Psoas muscle (tissue), 8 donors: ENCODE data around the gene VWA1. TPM values are rescaled to one million over a fixed set of nuclear protein-coding genes. Genes with fewer than 3 reads are reported as not detected.
"Not testable (repeated sequence)": the region's sequence is repeated elsewhere in the genome, so short reads cannot be mapped to it uniquely, and the experiment has no call there.

Experiments used
- ATAC-seq, 4 donors: fragments of 200-7000 bp; cut with Tn5 transposase; one replicate each; pipeline ENCODE4 v1.9.1; 2020; ENCODE audit warnings: moderate library complexity in 3 of 4, mild to moderate bottlenecking in 2 of 4
- DNase-seq, 2 donors: peaks; one replicate each; pipeline ENCODE4 v3.0.0-alpha.2; 2020
- H3K27ac ChIP-seq: fragments of 200-600 bp; one replicate; pipeline ENCODE4 v1.8.0; 2022
- H3K27me3 ChIP-seq, 3 donors: fragments of 200-600 bp in 1 of 3; one replicate each; pipeline versions ENCODE4 v1.6.1 to v1.8.0; 2013 to 2022; ENCODE audit warnings: low read length in 2 of 3, mild to moderate bottlenecking in 2 of 3, moderate library complexity in 1 of 3; ENCODE audit not compliant: insufficient read depth in 3 of 3
- H3K36me3 ChIP-seq, 2 donors: fragments of 200-600 bp in 1 of 2; one replicate each; pipeline versions ENCODE4 v1.6.1 to v1.8.0; 2013 to 2022; ENCODE audit warnings: low read depth in 1 of 2, mild to moderate bottlenecking in 1 of 2, moderate library complexity in 1 of 2; ENCODE audit not compliant: insufficient read depth in 1 of 2
- H3K4me1 ChIP-seq: fragments of 200-600 bp; one replicate; pipeline ENCODE4 v1.8.0; 2022
- H3K4me3 ChIP-seq: fragments of 200-600 bp; one replicate; pipeline ENCODE4 v1.8.0; 2022; ENCODE audit warnings: mild to moderate bottlenecking
- H3K9me3 ChIP-seq: fragments of 200-600 bp; one replicate; pipeline ENCODE4 v1.8.0; 2022
- CTCF ChIP-seq: fragments of 200-600 bp; IDR thresholded peaks from one replicate; pipeline ENCODE4 v1.8.0; 2022; ENCODE audit warnings: antibody characterized with exemption
- WGBS, 3 donors: extraction: QIAGEN DNeasy Blood & Tissue Kit; methylation state at CpG; one replicate each; pipeline versions ENCODE4 v1.1.6 to v1.1.7; 2013; 5-methylcytosine and 5-hydroxymethylcytosine counted together
- intact Hi-C, 2 donors: fragments of 100-400 bp; cut with DNase I; formaldehyde crosslinking; loops; one replicate each; pipeline versions ENCODE4 v1.11.0 to v1.14.2; 2022
- polyA plus RNA-seq, 3 donors: library from polyadenylated mRNA; stranded (reverse); fragments of 200-250 nt; gene quantifications; one replicate each; pipeline ENCODE4 v1.2.3, GENCODE V29; 2013
- total RNA-seq, 4 donors: library from RNA; stranded (reverse); fragmentation: NEBNext Ultra II Directional in 2 of 4; extraction: Animal tissue kit (Norgen Biotek cat#: 25700) in 2 of 4; gene quantifications; one replicate each; pipeline versions ENCODE4 v1.2.1 to v1.2.4, GENCODE V29; 2021 to 2023
- donor health status: healthy with polysubstance abuse.
- donor health status: DM: no; HTN: no; CAD: no; lungs with moderate emphysema.
- donor health status: Bipolar disorder and iron deficiency.
- donor health status: healthy.
- donor health status: DM: yes; HTN: yes; CAD: no.
- donor health status: DM: no; HTN: no; CAD: no.
- donor health status: DM: no; HTN: no; CAD: no.
- donor health status: DM: yes; HTN: yes; CAD: no.

VWA1 gene
- total and polyA plus RNA-seq, 7 donors = 1.4 to 25.3 (median 7.8) TPM

GRCh38 chr1:1479547-1480487, 44.3 kb downstream of the VWA1 start:
- no peaks in the 10 kb centered on the region for H3K27me3 ChIP-seq
- DNase-seq = no peak
- 92 to 94% (median 93%) methylated on average over 42 of the region's 42 CpGs for WGBS, 3 donors
- H3K27ac ChIP-seq = no peak overlapping the region
- H3K4me3 ChIP-seq = no peak overlapping the region
- H3K9me3 ChIP-seq = no peaks in the 10 kb centered on the region
- ATAC-seq = no peak
- no peaks in the 10 kb centered on the region for H3K4me1 ChIP-seq
- TF ChIP-seq CTCF = no peak
- intact Hi-C loops = no loop called here
- peaks cover 8 to 62% of the 10 kb centered on the region in 2 donors for H3K36me3 ChIP-seq

- DNase-seq, H3K4me3 ChIP-seq, H3K27ac ChIP-seq, H3K27me3 ChIP-seq, intact Hi-C loops, H3K9me3 ChIP-seq, H3K4me1 ChIP-seq, ATAC-seq: not testable (repeated sequence)
- peaks cover 8 to 62% of the 10 kb centered on the region in 2 donors for H3K36me3 ChIP-seq
- WGBS, 3 donors = 92 to 95% (median 93%) methylated on average over 15 to 16 of the region's 16 CpGs
Observed at GRCh38 chr1:1480488-1480867, 45.0 kb downstream of the VWA1 start.

GRCh38 chr1:1481811-1482210, 46.3 kb downstream of the VWA1 start:
- H3K4me1 ChIP-seq, DNase-seq, H3K27me3 ChIP-seq, H3K27ac ChIP-seq, H3K9me3 ChIP-seq, intact Hi-C loops, ATAC-seq, H3K4me3 ChIP-seq: not testable (repeated sequence)
- 93 to 98% (median 96%) methylated on average over 24 to 30 of the region's 30 CpGs for WGBS, 3 donors
- H3K36me3 ChIP-seq = peaks cover 8 to 70% of the 10 kb centered on the region in 2 donors

GRCh38 chr1:1482856-1483255, 47.4 kb downstream of the VWA1 start:
- intact Hi-C loops = no loop called here
- TF ChIP-seq CTCF = no peak
- Histone ChIP-seq H3K4me3 (no peak overlapping the region), H3K9me3 (no peaks in the 10 kb centered on the region), H3K27me3 (no peaks in the 10 kb centered on the region), H3K4me1 (no peaks in the 10 kb centered on the region), H3K36me3 (peaks cover 8 to 73% of the 10 kb centered on the region in 2 donors), H3K27ac (no peak overlapping the region)
- DNase-seq (no peak), ATAC-seq (no peak)
- 95 to 97% (median 96%) methylated on average over 14 of the region's 14 CpGs for WGBS, 3 donors

GRCh38 chr1:1483714-1484113, 48.2 kb downstream of the VWA1 start:
- no peak for ATAC-seq
- H3K27me3 ChIP-seq = no peaks in the 10 kb centered on the region
- peaks cover 8 to 76% of the 10 kb centered on the region in 2 donors for H3K36me3 ChIP-seq
- intact Hi-C loops = no loop called here
- H3K4me3 ChIP-seq = no peak overlapping the region
- H3K9me3 ChIP-seq = no peaks in the 10 kb centered on the region
- H3K4me1 ChIP-seq = no peaks in the 10 kb centered on the region
- 95 to 98% (median 96%) methylated on average over 16 of the region's 16 CpGs for WGBS, 3 donors
- no peak overlapping the region for H3K27ac ChIP-seq
- no peak for DNase-seq
- no peak for TF ChIP-seq CTCF

GRCh38 chr1:1484976-1485750, 49.7 kb downstream of the VWA1 start:
- H3K4me3 ChIP-seq, intact Hi-C loops, H3K4me1 ChIP-seq, H3K27me3 ChIP-seq, ATAC-seq, DNase-seq, H3K27ac ChIP-seq, H3K9me3 ChIP-seq: not testable (repeated sequence)
- peaks cover 9 to 78% of the 10 kb centered on the region in 2 donors for H3K36me3 ChIP-seq
- 87 to 94% (median 93%) methylated on average over 30 to 40 of the region's 46 CpGs for WGBS, 3 donors

GRCh38 chr1:1485755-1486317, 50.3 kb downstream of the VWA1 start:
- 90 to 96% (median 92%) methylated on average over 24 to 29 of the region's 31 CpGs for WGBS, 3 donors
- H3K36me3 ChIP-seq = peaks cover 9 to 78% of the 10 kb centered on the region in 2 donors
- H3K4me1 ChIP-seq, H3K9me3 ChIP-seq, DNase-seq, intact Hi-C loops, H3K27me3 ChIP-seq, H3K4me3 ChIP-seq, ATAC-seq, H3K27ac ChIP-seq: not testable (repeated sequence)
